ENCODE data around the gene CPTP.

The CPTP gene

DNA sequence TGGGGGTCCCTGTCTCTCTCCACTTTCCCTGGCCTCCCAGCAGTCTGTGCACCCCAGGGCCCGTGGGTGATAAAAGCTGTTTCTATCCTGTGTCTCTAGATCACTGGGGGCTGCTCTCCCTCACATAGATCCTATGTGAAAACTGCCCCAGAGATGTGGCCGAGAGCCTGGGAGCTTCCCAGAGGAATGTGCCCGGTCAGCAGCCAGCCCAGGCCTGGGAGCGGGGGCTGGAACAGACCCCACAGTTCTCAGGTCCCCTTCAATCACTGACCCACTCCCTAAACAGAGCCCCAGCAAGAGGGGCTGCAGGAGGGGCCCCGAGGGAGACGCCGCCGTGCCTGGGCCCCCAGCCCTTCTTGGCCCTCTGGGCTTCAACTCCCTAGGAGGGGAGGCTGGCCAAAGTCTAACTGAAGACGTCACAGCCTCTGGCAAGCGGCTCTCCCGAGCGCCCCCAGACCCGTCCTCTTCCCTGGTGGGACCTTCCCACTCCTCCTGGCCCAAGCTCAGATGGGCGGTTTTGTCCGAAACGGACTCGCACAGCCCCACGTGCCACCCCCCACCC, 33.4 kb downstream of the CPTP start:
- CTCF ChIA-PET = interaction anchor here (0.6 to 1.7 kb wide), 2 partner anchors 14 to 147 kb away, joined by 3 to 5 read pairs; no protein-coding TSS in a partner anchor
- TF ChIP-seq, protein P1, sequence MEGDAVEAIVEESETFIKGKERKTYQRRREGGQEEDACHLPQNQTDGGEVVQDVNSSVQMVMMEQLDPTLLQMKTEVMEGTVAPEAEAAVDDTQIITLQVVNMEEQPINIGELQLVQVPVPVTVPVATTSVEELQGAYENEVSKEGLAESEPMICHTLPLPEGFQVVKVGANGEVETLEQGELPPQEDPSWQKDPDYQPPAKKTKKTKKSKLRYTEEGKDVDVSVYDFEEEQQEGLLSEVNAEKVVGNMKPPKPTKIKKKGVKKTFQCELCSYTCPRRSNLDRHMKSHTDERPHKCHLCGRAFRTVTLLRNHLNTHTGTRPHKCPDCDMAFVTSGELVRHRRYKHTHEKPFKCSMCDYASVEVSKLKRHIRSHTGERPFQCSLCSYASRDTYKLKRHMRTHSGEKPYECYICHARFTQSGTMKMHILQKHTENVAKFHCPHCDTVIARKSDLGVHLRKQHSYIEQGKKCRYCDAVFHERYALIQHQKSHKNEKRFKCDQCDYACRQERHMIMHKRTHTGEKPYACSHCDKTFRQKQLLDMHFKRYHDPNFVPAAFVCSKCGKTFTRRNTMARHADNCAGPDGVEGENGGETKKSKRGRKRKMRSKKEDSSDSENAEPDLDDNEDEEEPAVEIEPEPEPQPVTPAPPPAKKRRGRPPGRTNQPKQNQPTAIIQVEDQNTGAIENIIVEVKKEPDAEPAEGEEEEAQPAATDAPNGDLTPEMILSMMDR (IDR thresholded peaks at IDR 0.05; ENCODE audit: control extremely low read depth, extremely low read depth, low read depth, missing control alignments) = no peak
- DNase-seq (ENCODE audit: extremely low spot score) = no peak
- POLR2A ChIA-PET = no interaction called here

DNA sequence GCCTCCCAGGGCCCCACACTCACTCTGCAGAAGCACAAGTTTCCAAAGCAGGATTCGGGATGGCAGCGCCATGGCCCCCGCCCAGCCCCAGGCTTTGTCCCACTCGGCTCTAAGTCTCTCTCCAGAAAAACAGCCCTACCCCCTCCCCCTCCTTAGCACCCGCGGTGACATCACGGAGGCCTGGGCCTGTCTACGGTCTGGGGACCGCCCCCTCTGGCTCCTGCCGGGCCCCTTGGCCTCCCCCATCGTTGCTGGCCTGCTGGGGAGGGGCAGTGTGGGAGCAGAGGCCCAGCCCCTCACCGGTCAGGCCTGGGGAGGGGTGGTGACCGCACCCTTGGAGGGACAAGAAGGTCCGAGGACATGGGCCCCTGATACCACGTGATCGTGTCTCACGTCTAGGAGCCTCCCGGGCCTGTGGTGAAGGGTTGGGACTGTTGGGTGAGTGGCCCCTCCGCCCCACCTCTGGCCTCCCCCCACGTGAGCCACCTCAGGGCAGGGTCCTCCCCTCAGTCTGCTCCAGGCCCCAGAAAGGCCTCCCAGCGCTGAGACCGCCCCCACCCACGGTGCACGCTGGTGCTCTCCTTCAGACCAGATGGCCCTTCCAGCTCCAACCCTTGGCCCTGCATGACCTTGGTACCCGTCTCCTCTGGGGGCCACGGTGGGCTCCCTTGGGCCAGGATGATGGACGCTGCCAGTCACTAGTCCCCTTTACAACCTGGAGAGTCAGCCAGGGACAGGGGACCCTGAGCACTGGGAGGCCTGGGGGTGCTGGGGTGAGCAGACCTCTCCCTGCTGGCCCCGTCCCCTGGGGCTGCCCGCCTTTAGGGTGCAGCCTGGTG, 34.0 kb downstream of the CPTP start, which contains the start of gene MXRA8:
Gene MXRA8 (minus strand): TSS at position 123 of the 839 bp plus-strand sequence. CDS start 51 bp downstream, at position 72.
- TF ChIP-seq, protein P1 (IDR thresholded peaks at IDR 0.05; ENCODE audit: control extremely low read depth, extremely low read depth, low read depth, missing control alignments) = no peak
- POLR2A ChIA-PET = no interaction called here
- no peak for DNase-seq (ENCODE audit: extremely low spot score)
- CTCF ChIA-PET = interaction anchor here (0.6 to 1.7 kb wide), 3 partner anchors 13 to 146 kb away, joined by 3 to 5 read pairs (median 4); no protein-coding TSS in a partner anchor

GRCh38 chr1:1359308-1359663, 34.7 kb downstream of the CPTP start:
- TF ChIP-seq, protein P1 (IDR thresholded peaks at IDR 0.05; ENCODE audit: control extremely low read depth, extremely low read depth, low read depth, missing control alignments) = no peak
- DNase-seq (ENCODE audit: extremely low spot score) = no peak
- ChIA-PET POLR2A (no interaction called here), CTCF (interaction anchor here (1.0 kb wide), 1 partner anchor 12 kb away, joined by 4 read pairs; no protein-coding TSS in a partner anchor)

- TF ChIP-seq, protein P1 (IDR thresholded peaks at IDR 0.05; ENCODE audit: control extremely low read depth, extremely low read depth, low read depth, missing control alignments) = no peak
- ChIA-PET CTCF (interaction anchor here (1.0 kb wide), 1 partner anchor 12 kb away, joined by 4 read pairs; no protein-coding TSS in a partner anchor), POLR2A (no interaction called here)
- DNase-seq (ENCODE audit: extremely low spot score) = no peak
These were observed 35.3 kb downstream of the CPTP start for GRCh38 chr1:1359664-1360468.

DNA sequence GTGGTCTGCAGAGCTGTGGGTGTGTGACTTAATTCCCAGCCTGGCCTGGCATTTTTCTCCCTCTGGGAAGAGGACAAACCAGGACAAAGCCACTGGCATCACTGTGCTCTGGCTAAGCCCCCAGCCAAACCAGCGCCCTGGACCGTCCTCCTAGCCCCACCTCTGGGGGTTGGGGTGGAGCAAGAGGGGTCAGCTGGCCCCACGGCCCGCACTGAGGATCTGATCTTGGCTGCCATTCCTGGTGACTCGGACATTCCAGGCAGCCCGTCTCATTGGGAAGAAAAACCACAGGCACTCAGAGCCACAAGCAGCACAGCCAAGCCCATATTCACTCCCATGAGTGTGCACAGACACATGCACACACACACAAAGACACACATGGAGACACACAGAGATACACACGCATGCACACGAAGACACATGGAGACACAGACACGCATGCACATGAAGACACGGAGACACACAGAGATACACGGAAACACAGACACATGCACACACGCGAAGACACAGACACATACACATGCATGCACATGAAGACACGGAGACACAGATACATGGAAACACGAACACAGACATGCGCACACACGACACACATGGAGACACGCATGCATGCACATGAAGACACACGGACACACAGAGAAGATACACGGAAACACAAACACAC, 36.0 kb downstream of the CPTP start:
- POLR2A ChIA-PET = no interaction called here
- CTCF ChIA-PET = no interaction called here
- TF ChIP-seq, protein P1 (IDR thresholded peaks at IDR 0.05; ENCODE audit: control extremely low read depth, extremely low read depth, low read depth, missing control alignments) = no peak
- DNase-seq (ENCODE audit: extremely low spot score) = no peak
